GM13976 (cell line): Measurements from ENCODE around the gene SLC25A6.
"Not testable (repeated sequence)": the region's sequence is repeated elsewhere in the genome, so short reads cannot be mapped to it uniquely, and the experiment has no call there.

ENCODE experiments used
- DNase-seq: peaks from one replicate; pipeline ENCODE4 v3.0.0; 2012; ENCODE audit warnings: low spot score
- in situ Hi-C: fragments of 300-500 bp; cut with MboI; formaldehyde crosslinking; loops from one replicate; pipeline ENCODE4 v1.12.0; 2022; ENCODE audit warnings: low sequenced_read_pairs, mixed read lengths, inconsistent platforms; ENCODE audit not compliant: unreplicated experiment
- TF ChIP-seq, protein P1 (sequence below): IDR thresholded peaks from 2 replicates; pipeline ENCODE4 v1.5.1; 2012; ENCODE audit warnings: borderline replicate concordance, mild to moderate bottlenecking; ENCODE audit not compliant: insufficient read depth; ENCODE audit errors: extremely low read depth, missing control alignments, control extremely low read depth

Gene SLC25A6

DNA sequence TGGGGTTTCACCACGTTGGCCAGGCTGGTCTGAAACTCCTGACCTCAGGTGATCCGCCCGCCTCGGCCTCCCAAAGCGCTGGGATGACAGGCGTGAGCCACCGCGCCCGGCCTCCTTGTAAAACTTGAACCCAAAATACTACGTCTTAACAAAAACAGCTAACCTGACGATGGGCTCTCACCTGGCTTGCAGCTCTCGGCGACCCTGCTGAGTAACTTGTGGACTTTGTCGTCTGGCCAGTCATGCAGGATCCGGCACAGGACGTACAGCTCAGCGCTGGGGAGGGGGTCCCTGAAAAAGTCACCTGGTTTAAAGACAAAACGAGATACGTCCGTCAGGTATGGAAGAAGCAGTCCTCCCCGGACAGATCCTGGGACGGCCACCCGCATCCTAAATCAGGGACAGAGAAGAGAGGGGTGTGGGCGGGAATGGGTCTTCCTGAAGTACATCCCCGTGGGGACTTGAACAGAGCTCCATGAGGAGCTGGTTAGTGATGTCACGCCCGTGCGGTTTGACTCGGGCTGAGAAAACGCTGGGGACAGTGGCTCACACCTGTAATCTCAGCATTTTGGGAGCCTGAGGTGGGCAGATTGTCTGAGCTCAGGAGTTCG, 20.7 kb upstream of the SLC25A6 start:
- in situ Hi-C loops, result no loop called here
- peak; percentile 13 for DNase-seq
- TF ChIP-seq, protein P1, sequence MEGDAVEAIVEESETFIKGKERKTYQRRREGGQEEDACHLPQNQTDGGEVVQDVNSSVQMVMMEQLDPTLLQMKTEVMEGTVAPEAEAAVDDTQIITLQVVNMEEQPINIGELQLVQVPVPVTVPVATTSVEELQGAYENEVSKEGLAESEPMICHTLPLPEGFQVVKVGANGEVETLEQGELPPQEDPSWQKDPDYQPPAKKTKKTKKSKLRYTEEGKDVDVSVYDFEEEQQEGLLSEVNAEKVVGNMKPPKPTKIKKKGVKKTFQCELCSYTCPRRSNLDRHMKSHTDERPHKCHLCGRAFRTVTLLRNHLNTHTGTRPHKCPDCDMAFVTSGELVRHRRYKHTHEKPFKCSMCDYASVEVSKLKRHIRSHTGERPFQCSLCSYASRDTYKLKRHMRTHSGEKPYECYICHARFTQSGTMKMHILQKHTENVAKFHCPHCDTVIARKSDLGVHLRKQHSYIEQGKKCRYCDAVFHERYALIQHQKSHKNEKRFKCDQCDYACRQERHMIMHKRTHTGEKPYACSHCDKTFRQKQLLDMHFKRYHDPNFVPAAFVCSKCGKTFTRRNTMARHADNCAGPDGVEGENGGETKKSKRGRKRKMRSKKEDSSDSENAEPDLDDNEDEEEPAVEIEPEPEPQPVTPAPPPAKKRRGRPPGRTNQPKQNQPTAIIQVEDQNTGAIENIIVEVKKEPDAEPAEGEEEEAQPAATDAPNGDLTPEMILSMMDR, result no peak

DNA sequence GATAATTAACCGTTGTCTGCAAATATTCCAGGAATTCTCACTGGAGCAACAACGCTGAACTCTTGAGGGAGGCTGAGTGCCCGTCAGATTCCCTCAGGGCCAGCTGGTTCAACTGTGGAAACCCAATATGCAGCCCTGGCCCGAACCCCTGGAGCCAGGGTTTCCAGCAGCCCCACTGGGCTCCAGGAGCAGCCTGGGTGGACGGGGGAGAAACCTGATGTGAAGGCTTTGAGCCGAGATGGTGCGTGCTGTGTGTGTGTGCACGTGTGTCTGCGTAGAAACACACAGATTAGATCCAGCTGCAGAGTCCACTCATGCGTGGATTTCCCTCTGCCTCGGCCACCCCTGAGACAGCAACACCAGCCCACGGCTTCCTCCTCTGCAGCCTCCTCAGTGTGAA, 19.4 kb upstream of the SLC25A6 start:
- peak; percentile 21 for DNase-seq
- TF ChIP-seq, protein P1, result no peak
- in situ Hi-C loops, result no loop called here

- in situ Hi-C loops, result no loop called here
- DNase-seq, result no peak
- TF ChIP-seq, protein P1, result no peak
These were observed 15.1 kb upstream of the SLC25A6 start for GRCh38 chrX:1407035-1407434.

GRCh38 chrX:1405769-1406168, 13.9 kb upstream of the SLC25A6 start:
- in situ Hi-C loops, DNase-seq: not testable (repeated sequence)

DNA sequence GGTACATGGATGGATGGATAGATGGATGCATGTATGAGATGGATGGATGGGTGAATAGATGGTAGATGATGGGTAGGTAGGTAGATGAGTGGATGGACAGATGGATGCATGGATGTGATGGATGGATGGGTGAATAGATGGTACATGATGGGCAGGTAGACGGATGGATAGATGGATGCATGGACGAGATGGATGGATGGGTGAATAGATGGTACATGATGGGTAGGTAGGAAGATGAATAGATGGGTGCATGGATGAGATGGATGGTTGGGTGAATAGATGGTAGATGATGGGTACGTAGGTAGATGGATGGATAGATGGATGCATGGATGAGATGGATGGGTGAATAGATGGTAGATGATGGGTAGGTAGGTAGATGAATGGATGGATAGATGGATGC, 12.0 kb upstream of the SLC25A6 start:
- in situ Hi-C loops, DNase-seq: not testable (repeated sequence)

GRCh38 chrX:1403228-1403627, 11.3 kb upstream of the SLC25A6 start:
- TF ChIP-seq, protein P1, result no peak
- no peak for DNase-seq
- in situ Hi-C loops, result no loop called here

GRCh38 chrX:1401611-1402430, 9.9 kb upstream of the SLC25A6 start:
- in situ Hi-C loops, result no loop called here
- no peak for DNase-seq
- TF ChIP-seq, protein P1, result no peak
